DOHH2 (cell line): ENCODE measurements around the gene TMEM52.
A peak's percentile ranks its signal among the peaks of the same experiment; 100 is the strongest.

Source experiments
- H3F3A ChIP-seq: fragments of 200-600 bp; sonication (generic), shearing (Covaris generic); 2 replicates; pipeline ENCODE4 v1.6.0; 2016; ENCODE audit warnings: antibody characterized with exemption, mild to moderate bottlenecking; ENCODE audit not compliant: control insufficient read depth, insufficient read depth
- H3K27ac ChIP-seq: fragments of 200-600 bp; sonication (generic); 2 replicates; pipeline ENCODE4 v1.5.1; 2014; ENCODE audit warnings: low read depth, mild to moderate bottlenecking, low read length, moderate library complexity
- H3K27me3 ChIP-seq: fragments of 200-600 bp; sonication (generic); 2 replicates; pipeline ENCODE4 v1.6.1; 2014; ENCODE audit warnings: mild to moderate bottlenecking, low read length, mixed read lengths; ENCODE audit not compliant: control insufficient read depth
- H3K36me3 ChIP-seq: fragments of 200-600 bp; sonication (generic); 2 replicates; pipeline ENCODE4 v1.6.1; 2014; ENCODE audit warnings: mild to moderate bottlenecking, low read length, moderate library complexity, mixed read lengths; ENCODE audit not compliant: control insufficient read depth
- H3K4me1 ChIP-seq: fragments of 200-600 bp; sonication (generic); 2 replicates; pipeline ENCODE4 v1.6.1; 2014; ENCODE audit warnings: mild to moderate bottlenecking, low read length, mixed read lengths; ENCODE audit not compliant: control insufficient read depth
- H3K4me2 ChIP-seq: fragments of 200-600 bp; sonication (generic); 2 replicates; pipeline ENCODE4 v1.6.0; 2014; ENCODE audit warnings: mild to moderate bottlenecking, low read length, moderate library complexity
- H3K4me3 ChIP-seq: fragments of 200-600 bp; sonication (generic); 2 replicates; pipeline ENCODE4 v1.5.1; 2014; ENCODE audit warnings: mild to moderate bottlenecking, low read length, mixed read lengths
- H3K79me2 ChIP-seq: fragments of 200-600 bp; sonication (generic); 2 replicates; pipeline ENCODE4 v1.6.1; 2014; ENCODE audit warnings: mild to moderate bottlenecking, low read length, mixed read lengths; ENCODE audit not compliant: control insufficient read depth
- H3K9me2 ChIP-seq: fragments of 200-600 bp; sonication (generic); replicated peaks from 2 replicates; pipeline ENCODE4 v1.6.1; 2014; ENCODE audit warnings: mild to moderate bottlenecking, low read length, mixed read lengths; ENCODE audit not compliant: control insufficient read depth
- H3K9me3 ChIP-seq: fragments of 200-600 bp; sonication (generic); 2 replicates; pipeline ENCODE4 v1.6.1; 2014; ENCODE audit warnings: antibody characterized with exemption, low read length, mixed read lengths; ENCODE audit not compliant: control insufficient read depth, insufficient read depth
- H4K20me1 ChIP-seq: fragments of 200-600 bp; sonication (generic); 2 replicates; pipeline ENCODE4 v1.6.0; 2014; ENCODE audit warnings: low read depth, mild to moderate bottlenecking, antibody characterized with exemption, low read length, moderate library complexity; ENCODE audit not compliant: control insufficient read depth, insufficient read depth
- EZH2phosphoT487 ChIP-seq: fragments of 200-600 bp; sonication (generic); IDR thresholded peaks from 2 replicates; pipeline ENCODE4 v1.6.1; 2017; ENCODE audit warnings: borderline replicate concordance, mild to moderate bottlenecking, antibody characterized with exemption, low read length, moderate library complexity, mixed read lengths
- TF ChIP-seq, protein P1 (sequence below): fragments of 200-600 bp; sonication (generic); IDR thresholded peaks from one replicate; pipeline ENCODE4 v1.5.1; 2014; ENCODE audit warnings: antibody characterized with exemption, mild to moderate bottlenecking, low read depth, low read length; ENCODE audit not compliant: poor library complexity, severe bottlenecking

The TMEM52 gene

DNA sequence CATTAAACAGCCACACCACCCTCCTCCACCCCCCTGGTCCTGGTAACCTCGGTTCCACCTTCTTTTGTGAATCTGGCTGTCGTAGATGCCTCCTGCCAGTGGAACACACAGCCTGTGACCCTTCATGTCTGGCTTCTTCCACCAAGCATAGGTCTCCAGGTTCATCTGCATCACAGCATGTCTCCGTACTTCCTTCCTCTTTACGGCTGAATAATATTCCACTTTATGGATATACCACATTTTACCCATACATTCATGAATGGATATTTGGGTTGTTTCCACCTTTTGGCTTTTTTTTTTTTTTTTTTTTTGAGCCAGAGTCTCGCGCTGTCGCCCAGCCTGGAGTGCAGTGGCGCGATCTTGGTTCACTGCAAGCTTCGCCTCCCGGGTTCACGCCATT is 15.9 kb downstream of the TMEM52 start:
- H3K9me2 ChIP-seq, result no peaks in the 10 kb centered on the region
- H3K4me1 ChIP-seq, result peaks cover 45% of the 10 kb centered on the region
- H3K79me2 ChIP-seq, result peaks cover 5% of the 10 kb centered on the region
- H4K20me1 ChIP-seq, result no peaks in the 10 kb centered on the region
- H3K9me3 ChIP-seq, result peaks cover 4% of the 10 kb centered on the region; the same call in 1 of the 2 replicates
- peaks cover 4% of the 10 kb centered on the region; the same call in 1 of the 2 replicates for H3F3A ChIP-seq
- H3K36me3 ChIP-seq, result no peaks in the 10 kb centered on the region
- no peak overlapping the region for H3K4me3 ChIP-seq
- H3K4me2 ChIP-seq, result no peak overlapping the region
- no peaks in the 10 kb centered on the region for H3K27me3 ChIP-seq
- no peak overlapping the region for H3K27ac ChIP-seq
- TF ChIP-seq, protein P1, sequence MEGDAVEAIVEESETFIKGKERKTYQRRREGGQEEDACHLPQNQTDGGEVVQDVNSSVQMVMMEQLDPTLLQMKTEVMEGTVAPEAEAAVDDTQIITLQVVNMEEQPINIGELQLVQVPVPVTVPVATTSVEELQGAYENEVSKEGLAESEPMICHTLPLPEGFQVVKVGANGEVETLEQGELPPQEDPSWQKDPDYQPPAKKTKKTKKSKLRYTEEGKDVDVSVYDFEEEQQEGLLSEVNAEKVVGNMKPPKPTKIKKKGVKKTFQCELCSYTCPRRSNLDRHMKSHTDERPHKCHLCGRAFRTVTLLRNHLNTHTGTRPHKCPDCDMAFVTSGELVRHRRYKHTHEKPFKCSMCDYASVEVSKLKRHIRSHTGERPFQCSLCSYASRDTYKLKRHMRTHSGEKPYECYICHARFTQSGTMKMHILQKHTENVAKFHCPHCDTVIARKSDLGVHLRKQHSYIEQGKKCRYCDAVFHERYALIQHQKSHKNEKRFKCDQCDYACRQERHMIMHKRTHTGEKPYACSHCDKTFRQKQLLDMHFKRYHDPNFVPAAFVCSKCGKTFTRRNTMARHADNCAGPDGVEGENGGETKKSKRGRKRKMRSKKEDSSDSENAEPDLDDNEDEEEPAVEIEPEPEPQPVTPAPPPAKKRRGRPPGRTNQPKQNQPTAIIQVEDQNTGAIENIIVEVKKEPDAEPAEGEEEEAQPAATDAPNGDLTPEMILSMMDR, result no peak
- no peak for TF ChIP-seq EZH2phosphoT487

DNA sequence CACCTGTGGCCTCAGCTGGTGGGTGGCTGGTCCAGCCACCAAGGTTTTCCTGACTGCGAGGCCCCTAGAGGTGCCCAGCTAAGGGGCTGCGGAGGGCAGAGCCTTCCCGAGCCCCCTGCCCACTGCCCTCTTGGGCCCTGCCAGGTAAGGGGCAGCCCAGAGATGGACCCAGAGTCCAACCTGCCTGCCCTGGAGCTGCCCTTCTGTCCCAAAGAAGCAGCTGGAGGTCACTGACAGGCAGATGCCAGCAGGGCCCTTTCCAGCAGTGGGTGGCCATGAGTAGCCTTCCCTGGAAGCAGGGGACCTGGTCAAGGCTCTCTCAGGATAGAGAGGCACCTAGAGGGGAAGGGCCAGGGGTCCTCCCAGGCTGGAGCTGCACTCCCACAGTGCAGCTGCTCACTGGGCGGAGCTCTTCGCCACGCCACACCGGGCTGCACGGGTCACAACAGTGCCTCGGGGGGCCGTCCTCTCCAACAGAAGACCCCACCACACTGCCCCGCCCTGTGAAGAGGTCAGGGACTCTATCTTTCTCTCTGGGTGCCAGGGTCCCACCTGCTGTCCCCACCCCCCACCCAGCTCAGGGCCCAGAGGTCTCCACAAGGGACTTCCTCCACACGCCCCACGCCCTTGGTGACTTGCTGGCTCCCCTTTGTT is 17.3 kb downstream of the TMEM52 start:
- H3K27me3 ChIP-seq, result no peaks in the 10 kb centered on the region
- H3K4me1 ChIP-seq, result peaks cover 38% of the 10 kb centered on the region
- TF ChIP-seq, protein P1, result no peak
- no peak for TF ChIP-seq EZH2phosphoT487
- no peaks in the 10 kb centered on the region for H4K20me1 ChIP-seq
- no peak overlapping the region for H3K27ac ChIP-seq
- peaks cover 8% of the 10 kb centered on the region; the same call in 1 of the 2 replicates for H3K9me3 ChIP-seq
- H3K36me3 ChIP-seq, result no peaks in the 10 kb centered on the region
- peaks cover 7% of the 10 kb centered on the region; the same call in 1 of the 2 replicates for H3F3A ChIP-seq
- H3K79me2 ChIP-seq, result no peaks in the 10 kb centered on the region
- H3K4me2 ChIP-seq, result peak overlapping the region; percentile 21; the same call in 1 of the 2 replicates
- H3K9me2 ChIP-seq, result no peaks in the 10 kb centered on the region
- H3K4me3 ChIP-seq, result no peak overlapping the region

DNA sequence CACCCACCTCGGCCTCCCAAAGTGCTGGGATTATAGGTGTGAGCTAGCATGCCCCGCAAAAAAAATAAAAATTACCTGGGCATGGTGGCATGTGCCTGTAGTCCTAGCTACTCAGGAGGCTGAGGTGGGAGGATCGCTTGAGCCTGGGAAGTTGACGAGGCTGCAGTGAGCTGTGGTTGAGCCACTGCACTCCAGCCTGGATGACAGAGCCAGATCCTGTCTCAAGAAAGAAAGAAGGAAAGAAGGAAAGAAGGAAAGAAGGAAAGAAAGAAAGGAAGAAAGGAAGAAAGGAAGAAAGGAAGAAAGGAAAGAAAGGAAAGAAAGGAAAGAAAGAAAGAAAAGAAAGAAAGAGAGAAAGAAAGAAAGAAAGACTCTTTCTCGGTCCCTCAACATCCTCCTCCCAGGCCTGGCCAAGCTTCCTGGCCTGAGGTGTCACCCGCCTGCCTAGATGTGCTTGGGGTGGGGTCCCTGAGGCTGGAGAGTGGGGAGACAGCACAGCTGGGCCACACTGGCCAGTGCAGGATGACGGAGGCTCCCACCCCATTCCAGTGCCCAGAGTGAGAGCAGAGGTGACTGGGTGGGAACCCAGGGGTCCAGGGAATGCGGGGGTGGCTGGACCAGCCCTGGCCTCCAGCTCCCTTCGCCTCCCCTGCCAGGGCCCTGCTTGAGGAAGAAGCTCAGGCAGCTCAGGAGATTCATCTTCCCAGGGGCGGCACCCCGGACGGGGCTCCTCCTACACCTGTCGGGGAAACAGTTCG is 18.0 kb downstream of the TMEM52 start:
- Histone ChIP-seq H3F3A (peaks cover 7% of the 10 kb centered on the region; the same call in 1 of the 2 replicates), H3K4me2 (0 out of 2 replicates have a peak overlapping the region, but pooled peaks have one; percentile 21), H3K27ac (no peak overlapping the region), H3K27me3 (no peaks in the 10 kb centered on the region), H3K4me3 (no peak overlapping the region), H3K9me3 (peaks cover 8% of the 10 kb centered on the region; the same call in 1 of the 2 replicates), H4K20me1 (no peaks in the 10 kb centered on the region), H3K9me2 (no peaks in the 10 kb centered on the region), H3K4me1 (peaks cover 38% of the 10 kb centered on the region), H3K36me3 (no peaks in the 10 kb centered on the region), H3K79me2 (no peaks in the 10 kb centered on the region)
- TF ChIP-seq, protein P1, result no peak
